Measurements from ENCODE around the gene LGMN. TPM values are rescaled to one million over a fixed set of nuclear protein-coding genes. Genes with fewer than 3 reads are reported as not detected.
"Not testable (repeated sequence)": the region's sequence is repeated elsewhere in the genome, so short reads cannot be mapped to it uniquely, and the experiment has no call there.

The LGMN gene
- total RNA-seq, 1 donor = 8.4 TPM

DNA sequence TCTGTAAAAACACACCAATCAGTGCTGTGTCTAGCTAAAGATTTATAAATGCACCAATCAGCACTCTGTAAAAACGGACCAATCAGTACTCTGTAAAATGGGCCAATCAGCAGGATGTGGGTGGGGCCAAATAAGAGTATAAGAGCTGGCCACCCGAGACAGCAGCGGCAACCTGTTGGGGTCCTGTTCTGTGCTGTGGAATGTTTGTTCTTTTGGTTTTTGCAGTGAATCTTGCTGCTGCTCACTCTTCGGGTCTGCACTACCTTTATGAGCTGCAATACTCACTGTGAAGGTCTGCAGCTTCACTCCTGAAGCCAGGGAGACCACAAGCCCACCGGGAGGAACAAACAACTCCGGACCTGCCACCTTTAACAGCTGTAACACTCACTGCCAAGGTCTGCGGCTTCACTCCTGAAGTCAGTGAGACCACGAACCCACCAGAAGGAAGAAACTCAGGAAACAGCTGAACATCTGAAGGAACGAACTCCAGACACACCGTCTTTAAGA lies 1.8 kb upstream of the LGMN start:
- Histone ChIP-seq H3K4me3 (ENCODE audit: low read length) (peak overlapping the region; percentile 1), H3K27me3 (ENCODE audit: insufficient read depth, low read length) (peaks cover 37% of the 10 kb centered on the region), H3K4me1 (ENCODE audit: insufficient read depth, low read length) (peaks cover 37% of the 10 kb centered on the region)
- H3K9me3 ChIP-seq (ENCODE audit: low read depth, low read length) = not testable (repeated sequence)

DNA sequence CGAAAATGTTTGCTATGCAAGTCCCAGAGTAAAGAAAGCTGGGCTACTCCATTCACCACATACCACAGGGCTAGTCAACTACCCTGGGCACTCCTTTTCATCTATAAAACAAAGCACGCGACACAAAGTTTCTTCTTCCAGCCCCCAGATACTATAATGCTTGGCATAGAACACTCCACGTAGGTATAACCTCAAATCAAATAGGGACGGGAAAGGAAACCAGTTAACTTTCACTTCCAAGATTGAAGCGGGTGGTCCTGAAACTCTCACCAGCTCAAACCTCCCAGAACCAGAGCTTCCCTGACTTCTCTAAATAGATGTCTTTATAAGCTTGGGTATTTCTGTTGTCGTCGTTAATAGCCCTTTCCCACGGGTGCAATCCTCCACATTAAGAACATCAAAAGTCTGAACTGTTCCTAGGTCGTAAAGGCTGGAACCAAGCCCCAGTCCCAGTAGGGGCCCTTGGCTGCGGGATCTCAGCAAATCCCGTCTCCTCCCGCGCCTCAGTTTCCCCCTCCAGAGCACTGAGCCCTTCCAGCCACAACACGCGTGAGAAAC lies 647 bp downstream of the LGMN start:
- peaks cover 37% of the 10 kb centered on the region for H3K27me3 ChIP-seq (ENCODE audit: insufficient read depth, low read length)
- no peaks in the 10 kb centered on the region for H3K9me3 ChIP-seq (ENCODE audit: low read depth, low read length)
- H3K4me3 ChIP-seq (ENCODE audit: low read length) = peak overlapping the region; percentile 50

DNA sequence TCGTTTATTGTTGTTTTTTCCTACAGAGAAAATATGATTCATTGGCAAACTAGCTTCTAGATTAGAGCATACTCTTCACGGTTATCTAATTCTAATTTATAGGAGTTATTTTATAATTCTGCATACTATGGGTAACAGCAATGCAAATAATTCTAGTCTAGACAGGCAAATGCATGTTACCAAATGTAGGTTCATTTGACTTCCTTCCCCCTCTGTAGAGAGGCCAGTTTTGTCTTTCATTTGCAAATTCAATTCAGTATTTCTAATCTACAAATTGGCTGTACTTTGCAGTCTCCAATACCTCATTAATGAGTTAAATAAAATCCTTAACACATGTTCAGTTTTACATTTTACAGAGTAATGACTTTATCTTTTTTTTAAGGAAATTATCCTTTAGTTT lies 4.2 kb downstream of the LGMN start:
- Histone ChIP-seq H3K4me3 (ENCODE audit: low read length) (no peak overlapping the region), H3K27me3 (ENCODE audit: insufficient read depth, low read length) (peaks cover 21% of the 10 kb centered on the region), H3K4me1 (ENCODE audit: insufficient read depth, low read length) (peaks cover 15% of the 10 kb centered on the region), H3K9me3 (ENCODE audit: low read depth, low read length) (no peaks in the 10 kb centered on the region)

More for the DNA sequence above, 647 bp downstream of the LGMN start:
- H3K4me1 ChIP-seq (ENCODE audit: insufficient read depth, low read length) = peaks cover 29% of the 10 kb centered on the region

DNA sequence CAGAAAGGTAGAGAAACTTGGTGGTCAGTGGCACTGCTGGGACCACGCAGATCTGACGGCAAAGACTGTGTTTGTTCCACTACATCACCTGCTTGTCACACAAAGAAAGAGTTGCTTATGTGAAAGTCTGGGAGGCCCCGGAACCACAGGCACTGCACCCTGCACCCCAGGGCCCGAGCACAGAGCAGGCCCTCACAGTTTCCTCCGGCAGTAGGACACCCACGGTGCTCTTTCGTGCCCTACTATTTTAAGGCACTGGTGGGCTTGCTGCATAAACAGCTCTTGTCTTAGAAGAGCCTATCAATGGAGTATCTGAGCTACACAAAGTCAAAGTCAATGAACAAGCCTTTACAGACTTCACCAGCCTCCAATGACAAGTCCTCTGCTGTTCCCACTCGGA lies 8.0 kb downstream of the LGMN start:
- H3K9me3 ChIP-seq (ENCODE audit: low read depth, low read length) = no peaks in the 10 kb centered on the region
- peaks cover 8% of the 10 kb centered on the region for H3K4me1 ChIP-seq (ENCODE audit: insufficient read depth, low read length)
- H3K27me3 ChIP-seq (ENCODE audit: insufficient read depth, low read length) = no peaks in the 10 kb centered on the region
- no peak overlapping the region for H3K4me3 ChIP-seq (ENCODE audit: low read length)

DNA sequence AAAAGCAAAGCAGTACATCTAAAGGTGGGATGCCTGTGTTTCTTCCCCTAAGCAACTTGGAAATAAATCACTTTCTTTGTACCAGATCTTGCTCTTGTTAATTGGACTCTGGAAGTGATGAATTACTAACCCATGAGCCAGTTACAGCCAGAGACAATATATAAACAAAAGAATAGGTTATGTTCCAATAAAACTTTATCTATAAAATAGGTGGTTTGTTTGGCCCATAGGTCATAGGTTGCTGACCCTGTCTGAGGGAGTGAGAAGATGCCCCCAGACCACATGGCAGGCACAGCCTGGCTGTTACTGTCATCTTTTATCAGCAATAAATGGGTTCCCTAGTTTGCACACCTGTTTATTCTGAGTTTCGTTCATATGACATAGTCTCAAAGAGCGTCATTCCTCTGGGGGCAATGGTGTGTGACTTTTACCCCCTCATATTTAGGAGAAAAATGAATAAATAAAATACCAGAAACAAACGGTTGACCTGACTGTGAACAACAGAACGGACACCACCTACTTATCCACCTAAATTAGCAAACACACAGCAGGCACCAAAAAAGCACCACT lies 10.7 kb downstream of the LGMN start:
- Histone ChIP-seq H3K4me3 (ENCODE audit: low read length) (no peak overlapping the region), H3K4me1 (ENCODE audit: insufficient read depth, low read length) (peaks cover 8% of the 10 kb centered on the region), H3K27me3 (ENCODE audit: insufficient read depth, low read length) (no peaks in the 10 kb centered on the region), H3K9me3 (ENCODE audit: low read depth, low read length) (no peaks in the 10 kb centered on the region)

DNA sequence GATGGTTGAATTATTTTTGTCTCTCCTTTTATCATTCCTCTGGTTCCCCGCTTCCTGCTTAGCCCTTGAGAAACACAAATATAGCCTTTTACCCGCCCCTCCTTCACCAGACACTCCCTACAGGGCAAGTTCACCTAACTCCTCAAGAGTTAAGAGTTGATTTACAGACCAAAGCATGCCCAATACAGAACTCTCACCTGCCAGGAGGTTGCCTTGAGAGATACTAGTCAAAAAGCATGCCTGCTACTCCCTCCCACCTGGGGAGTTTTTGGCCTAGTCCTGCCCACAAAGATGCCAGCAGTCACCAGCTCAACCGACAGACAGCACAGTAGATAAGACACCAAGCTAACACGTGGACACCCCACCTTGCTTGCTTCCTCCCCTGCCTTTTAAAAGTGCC lies 11.2 kb downstream of the LGMN start:
- Histone ChIP-seq H3K27me3 (ENCODE audit: insufficient read depth, low read length) (no peaks in the 10 kb centered on the region), H3K9me3 (ENCODE audit: low read depth, low read length) (no peaks in the 10 kb centered on the region), H3K4me1 (ENCODE audit: insufficient read depth, low read length) (peaks cover 8% of the 10 kb centered on the region), H3K4me3 (ENCODE audit: low read length) (no peak overlapping the region)

DNA sequence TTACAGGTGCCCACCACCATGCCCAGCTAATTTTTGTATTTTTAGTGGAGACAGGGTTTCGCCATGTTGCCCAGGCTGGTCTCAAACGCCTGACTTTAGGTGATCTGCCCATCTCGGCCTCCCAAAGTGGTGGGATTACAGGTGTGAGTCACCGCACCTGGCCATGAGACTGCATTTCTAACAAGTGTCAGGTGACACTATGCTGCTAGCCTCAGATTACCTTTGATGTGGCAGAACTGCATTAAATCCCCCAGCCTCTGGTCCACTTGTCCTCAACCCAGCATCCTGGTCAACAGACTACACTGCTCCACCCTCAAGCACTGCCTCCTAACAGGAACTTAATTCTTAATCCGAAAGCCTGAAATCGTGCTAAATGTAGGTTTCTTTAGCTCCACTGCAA lies 13.1 kb downstream of the LGMN start:
- Histone ChIP-seq H3K27me3 (ENCODE audit: insufficient read depth, low read length) (no peaks in the 10 kb centered on the region), H3K4me3 (ENCODE audit: low read length) (no peak overlapping the region), H3K9me3 (ENCODE audit: low read depth, low read length) (no peaks in the 10 kb centered on the region), H3K4me1 (ENCODE audit: insufficient read depth, low read length) (peaks cover 9% of the 10 kb centered on the region)

DNA sequence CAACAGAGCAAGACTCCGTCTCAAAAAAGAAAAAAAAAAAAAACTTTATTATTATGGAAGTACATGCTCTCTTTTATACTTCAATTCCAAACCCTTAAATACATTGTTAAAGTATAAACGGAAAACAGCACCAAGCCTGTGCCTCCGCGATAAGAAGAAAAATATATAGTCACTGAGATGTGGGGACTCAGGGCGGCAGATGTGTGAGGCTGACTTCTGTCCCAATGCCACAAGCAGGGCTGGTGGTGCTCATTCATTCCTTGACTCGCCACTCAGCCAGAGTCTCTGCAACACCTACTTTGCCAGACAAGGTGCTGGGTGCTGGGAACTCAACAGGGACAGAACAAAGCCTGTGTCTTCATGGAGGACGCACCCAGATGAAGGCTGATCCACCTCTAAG lies 13.8 kb downstream of the LGMN start:
- no peak overlapping the region for H3K4me3 ChIP-seq (ENCODE audit: low read length)
- no peaks in the 10 kb centered on the region for H3K27me3 ChIP-seq (ENCODE audit: insufficient read depth, low read length)
- H3K4me1 ChIP-seq (ENCODE audit: insufficient read depth, low read length) = peaks cover 15% of the 10 kb centered on the region
- H3K9me3 ChIP-seq (ENCODE audit: low read depth, low read length) = no peaks in the 10 kb centered on the region

DNA sequence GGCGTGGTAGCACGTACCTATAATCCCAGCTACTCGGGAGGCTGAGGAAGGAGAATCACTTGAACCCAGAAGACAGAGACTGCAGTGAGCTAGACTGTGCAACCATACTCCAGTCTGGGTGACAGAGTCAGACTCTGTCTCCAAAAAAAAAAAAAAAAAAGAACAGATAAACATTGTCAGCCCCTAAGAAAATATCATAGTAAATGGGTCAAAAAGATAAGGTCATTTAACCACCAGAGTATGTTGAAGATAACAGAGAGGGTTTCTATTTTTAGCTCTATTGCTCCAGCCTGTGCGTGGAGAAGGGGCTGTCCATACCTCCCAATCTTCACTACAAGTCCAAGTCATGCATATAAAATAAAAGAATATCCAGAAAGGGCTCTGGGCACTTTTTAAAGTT lies 15.4 kb downstream of the LGMN start:
- H3K4me3 ChIP-seq (ENCODE audit: low read length) = no peak overlapping the region
- H3K4me1 ChIP-seq (ENCODE audit: insufficient read depth, low read length) = peaks cover 26% of the 10 kb centered on the region
- H3K27me3 ChIP-seq (ENCODE audit: insufficient read depth, low read length) = no peaks in the 10 kb centered on the region
- no peaks in the 10 kb centered on the region for H3K9me3 ChIP-seq (ENCODE audit: low read depth, low read length)

DNA sequence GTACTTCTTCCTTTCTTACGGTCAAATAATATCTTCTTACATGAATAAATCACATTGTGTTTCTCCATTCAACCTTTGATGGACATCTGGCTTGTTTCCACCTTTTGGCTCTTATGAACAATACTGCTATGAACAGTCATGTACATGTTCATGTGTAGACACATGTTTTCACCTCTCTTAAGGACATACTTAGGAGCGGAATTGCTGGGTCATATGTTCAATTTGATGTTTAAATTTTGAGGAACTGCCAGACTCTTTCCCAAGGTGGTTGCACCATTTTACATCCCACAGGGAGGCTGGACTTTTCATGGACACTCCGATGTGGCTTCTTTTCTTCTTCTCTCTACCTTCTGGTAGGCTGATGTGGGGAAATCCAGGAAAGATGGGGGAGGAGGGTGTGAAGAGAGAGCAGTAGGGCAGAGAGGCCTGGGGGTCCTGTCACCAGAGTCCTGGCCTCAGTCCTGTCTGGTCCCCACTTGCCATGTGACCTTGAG lies 16.8 kb downstream of the LGMN start:
- no peak overlapping the region for H3K4me3 ChIP-seq (ENCODE audit: low read length)
- H3K4me1 ChIP-seq (ENCODE audit: insufficient read depth, low read length) = peaks cover 25% of the 10 kb centered on the region
- no peaks in the 10 kb centered on the region for H3K9me3 ChIP-seq (ENCODE audit: low read depth, low read length)
- H3K27me3 ChIP-seq (ENCODE audit: insufficient read depth, low read length) = no peaks in the 10 kb centered on the region

DNA sequence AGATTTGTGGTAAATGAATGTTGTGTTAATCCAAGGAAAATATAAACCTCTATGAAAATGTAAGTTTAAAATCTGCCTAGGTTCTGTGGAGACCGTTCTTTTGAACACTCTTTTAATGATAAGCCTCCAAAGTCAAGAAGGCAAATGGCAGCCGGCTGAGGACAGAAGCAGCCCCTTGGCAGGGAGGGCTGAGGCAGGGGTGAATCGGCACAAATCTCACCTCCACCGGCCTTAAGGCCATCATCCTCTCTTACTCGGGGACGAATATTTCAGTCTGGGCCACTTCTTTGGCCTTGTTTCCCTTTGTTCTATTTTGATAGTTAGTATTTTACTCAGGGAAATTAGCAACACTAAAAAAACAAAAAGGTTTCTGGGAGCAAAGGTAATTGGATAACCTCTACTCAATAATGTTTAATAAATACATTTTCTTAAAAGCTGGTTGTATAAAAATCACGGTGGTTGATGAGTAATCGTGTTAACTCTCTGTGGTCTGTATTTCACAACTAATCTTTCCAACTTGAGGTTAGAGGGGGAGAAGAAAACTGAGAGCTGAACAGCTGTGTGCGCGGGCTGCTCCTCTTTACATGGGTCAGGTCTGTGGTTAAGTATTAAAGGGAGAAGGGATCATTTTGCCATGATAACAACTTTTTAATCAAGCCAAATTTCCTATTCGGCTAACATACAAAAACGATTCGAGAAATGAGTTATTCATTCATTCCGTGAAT lies 18.6 kb downstream of the LGMN start:
- no peaks in the 10 kb centered on the region for H3K9me3 ChIP-seq (ENCODE audit: low read depth, low read length)
- no peak overlapping the region for H3K4me3 ChIP-seq (ENCODE audit: low read length)
- H3K4me1 ChIP-seq (ENCODE audit: insufficient read depth, low read length) = peaks cover 43% of the 10 kb centered on the region
- no peaks in the 10 kb centered on the region for H3K27me3 ChIP-seq (ENCODE audit: insufficient read depth, low read length)

DNA sequence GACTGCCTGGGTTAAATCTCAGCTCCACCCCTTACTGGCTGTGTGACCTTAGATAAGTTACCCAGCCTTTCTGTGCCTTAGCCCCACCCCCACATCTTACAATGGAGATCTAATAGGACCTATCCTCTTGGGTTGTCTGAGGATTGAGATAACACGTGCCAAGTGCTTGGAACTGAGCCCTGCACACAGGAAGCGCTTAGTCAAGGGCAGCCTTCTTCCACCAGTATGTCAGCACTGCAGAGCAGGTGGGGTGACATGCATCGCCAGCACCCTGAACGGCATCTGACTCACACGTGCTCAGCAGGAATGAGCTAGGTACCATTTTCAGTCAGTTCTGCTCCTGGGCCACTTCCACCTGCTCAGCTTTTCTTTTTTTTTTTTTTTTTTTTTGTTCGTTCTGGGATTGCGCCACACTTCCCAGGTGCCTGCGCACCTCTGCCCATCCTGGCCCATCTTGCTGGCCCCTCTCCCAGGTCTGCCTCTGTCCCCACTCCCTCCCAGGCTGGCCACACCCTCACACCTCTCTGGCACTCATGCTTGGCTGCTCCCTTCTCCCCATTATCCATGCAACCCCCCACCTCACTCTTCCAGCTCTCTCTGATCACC lies 19.6 kb downstream of the LGMN start:
- Histone ChIP-seq H3K4me1 (ENCODE audit: insufficient read depth, low read length) (peaks cover 51% of the 10 kb centered on the region), H3K27me3 (ENCODE audit: insufficient read depth, low read length) (no peaks in the 10 kb centered on the region), H3K9me3 (ENCODE audit: low read depth, low read length) (no peaks in the 10 kb centered on the region), H3K4me3 (ENCODE audit: low read length) (no peak overlapping the region)

DNA sequence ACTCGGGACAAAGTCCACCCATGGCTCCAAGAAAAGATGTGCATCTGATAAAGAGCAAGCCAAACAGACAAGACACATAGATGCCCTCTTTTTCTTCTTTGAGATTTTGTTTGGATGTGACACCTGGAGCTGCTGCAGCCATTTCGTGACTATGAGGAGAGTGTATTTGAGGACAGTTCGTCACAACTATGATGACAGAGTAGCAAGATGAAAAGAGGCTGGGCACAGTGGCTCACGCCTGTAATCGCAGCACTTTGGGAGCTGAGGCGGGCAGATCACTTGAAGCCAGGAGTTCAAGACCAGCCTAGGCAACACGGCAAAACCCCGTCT lies 21.5 kb downstream of the LGMN start:
- Histone ChIP-seq H3K27me3 (ENCODE audit: insufficient read depth, low read length) (no peaks in the 10 kb centered on the region), H3K4me1 (ENCODE audit: insufficient read depth, low read length) (peaks cover 53% of the 10 kb centered on the region), H3K9me3 (ENCODE audit: low read depth, low read length) (no peaks in the 10 kb centered on the region), H3K4me3 (ENCODE audit: low read length) (no peak overlapping the region)

DNA sequence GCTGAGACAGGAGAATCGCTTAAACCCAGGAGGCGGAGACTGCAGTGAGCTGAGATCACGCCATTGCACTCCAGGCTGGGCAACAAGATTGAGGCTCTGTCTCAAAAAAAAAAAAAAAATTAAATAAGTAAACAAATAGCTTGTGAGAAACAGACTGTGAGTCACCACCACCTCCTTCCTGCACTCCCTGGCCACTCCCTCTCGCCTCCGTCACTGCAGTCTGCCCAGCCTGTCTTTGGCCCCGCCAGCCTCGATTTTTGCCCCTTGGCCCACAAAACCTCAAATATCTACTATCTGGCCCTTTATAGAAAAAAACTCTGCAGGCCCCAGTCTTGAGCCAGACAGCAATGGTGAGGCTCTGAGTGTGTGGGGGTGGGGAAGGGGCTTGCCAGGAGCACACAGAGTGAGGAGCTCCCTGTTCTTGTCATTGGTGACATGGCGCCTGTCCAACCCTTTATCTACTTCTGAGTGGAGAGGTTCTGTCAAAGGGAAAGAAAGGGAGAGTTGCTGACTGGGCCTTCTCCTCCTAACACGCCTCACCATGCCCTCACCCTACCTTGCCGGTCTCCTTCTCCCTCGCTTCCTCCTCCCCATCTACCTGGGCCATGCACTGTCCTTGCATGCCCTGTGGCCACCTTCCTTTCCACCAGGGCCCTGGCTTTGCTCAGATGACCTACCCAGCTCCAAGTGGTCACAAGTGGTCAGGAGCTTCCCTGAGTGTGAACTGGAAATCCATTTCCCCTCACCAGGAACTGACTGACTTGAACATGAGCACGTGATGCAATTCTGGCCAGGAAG lies 22.1 kb downstream of the LGMN start:
- Histone ChIP-seq H3K27me3 (ENCODE audit: insufficient read depth, low read length) (no peaks in the 10 kb centered on the region), H3K4me3 (ENCODE audit: low read length) (no peak overlapping the region), H3K4me1 (ENCODE audit: insufficient read depth, low read length) (peaks cover 53% of the 10 kb centered on the region), H3K9me3 (ENCODE audit: low read depth, low read length) (no peaks in the 10 kb centered on the region)

Measured in mononuclear cell (primary cell).